H9 (cell line): ENCODE data around the gene MYH7. TPM values are rescaled to one million over a fixed set of nuclear protein-coding genes. Genes with fewer than 3 reads are reported as not detected.
"Not testable (repeated sequence)": the region's sequence is repeated elsewhere in the genome, so short reads cannot be mapped to it uniquely, and the experiment has no call there.

Experiments
- DNase-seq: peaks from one replicate; pipeline ENCODE4 v3.0.0-alpha.2; 2017
- H2AFZ ChIP-seq: one replicate; pipeline ENCODE4 v1.6.1; 2013; ENCODE audit warnings: mild to moderate bottlenecking, low read length, control low read depth, moderate library complexity
- H2AK5ac ChIP-seq: 2 replicates; pipeline ENCODE4 v1.6.1; 2013; ENCODE audit warnings: low read length, control low read depth, mixed read lengths; ENCODE audit not compliant: insufficient read length
- H2BK120ac ChIP-seq: one replicate; pipeline ENCODE4 v1.6.1; 2013; ENCODE audit warnings: low read depth, mild to moderate bottlenecking, low read length, control low read depth, inconsistent platforms; ENCODE audit not compliant: poor library complexity, severe bottlenecking
- H2BK12ac ChIP-seq: 2 replicates; pipeline ENCODE4 v1.6.1; 2013; ENCODE audit warnings: low read length, control low read depth, mixed read lengths, low read depth; ENCODE audit not compliant: insufficient read length
- H2BK15ac ChIP-seq: 2 replicates; pipeline ENCODE4 v1.6.1; 2013; ENCODE audit warnings: low read depth, low read length, control low read depth
- H2BK20ac ChIP-seq: one replicate; pipeline ENCODE4 v1.6.1; 2013; ENCODE audit warnings: low read depth, mild to moderate bottlenecking, low read length, control low read depth, inconsistent platforms; ENCODE audit not compliant: poor library complexity, severe bottlenecking
- H2BK5ac ChIP-seq: 2 replicates; pipeline ENCODE4 v1.6.1; 2013; ENCODE audit warnings: low read length, control low read depth, mixed read lengths; ENCODE audit not compliant: insufficient read length
- H3K14ac ChIP-seq: 2 replicates; pipeline ENCODE4 v1.6.1; 2013; ENCODE audit warnings: low read length, control low read depth; ENCODE audit not compliant: insufficient read depth
- H3K18ac ChIP-seq: 2 replicates; pipeline ENCODE4 v1.6.1; 2013; ENCODE audit warnings: low read depth, mild to moderate bottlenecking, mixed read lengths, low read length, control low read depth; ENCODE audit not compliant: insufficient read length
- H3K23ac ChIP-seq: 2 replicates; pipeline ENCODE4 v1.6.1; 2013; ENCODE audit warnings: low read length, control low read depth, mixed read lengths, low read depth; ENCODE audit not compliant: insufficient read length
- H3K23me2 ChIP-seq: 2 replicates; pipeline ENCODE4 v1.6.1; 2013; ENCODE audit warnings: low read depth, mild to moderate bottlenecking, mixed read lengths, low read length, control low read depth; ENCODE audit not compliant: insufficient read length, poor library complexity, severe bottlenecking
- H3K27ac ChIP-seq: 2 replicates; pipeline ENCODE4 v1.5.1; 2013; ENCODE audit warnings: low read length, control low read depth, mixed read lengths, low read depth; ENCODE audit not compliant: insufficient read length
- H3K27me3 ChIP-seq: 2 replicates; pipeline ENCODE4 v1.6.1; 2013; ENCODE audit warnings: low read length, control low read depth, inconsistent platforms; ENCODE audit not compliant: insufficient read depth
- H3K4ac ChIP-seq: 2 replicates; pipeline ENCODE4 v1.6.1; 2013; ENCODE audit warnings: low read depth, mild to moderate bottlenecking, control low read depth, inconsistent platforms, low read length, moderate library complexity
- H3K4me1 ChIP-seq: 2 replicates; pipeline ENCODE4 v1.6.1; 2013; ENCODE audit warnings: low read length, control low read depth, inconsistent platforms; ENCODE audit not compliant: insufficient read depth
- H3K4me2 ChIP-seq: 2 replicates; pipeline ENCODE4 v1.6.1; 2013; ENCODE audit warnings: low read length, control low read depth, mixed read lengths; ENCODE audit not compliant: insufficient read length, insufficient read depth
- H3K56ac ChIP-seq: 2 replicates; pipeline ENCODE4 v1.6.1; 2013; ENCODE audit warnings: low read depth, mild to moderate bottlenecking, mixed read lengths, low read length, control low read depth; ENCODE audit not compliant: insufficient read length
- H3K79me1 ChIP-seq: 2 replicates; pipeline ENCODE4 v1.6.1; 2013; ENCODE audit warnings: low read depth, mild to moderate bottlenecking, moderate library complexity, low read length, control low read depth, inconsistent platforms; ENCODE audit not compliant: insufficient read depth, poor library complexity, severe bottlenecking
- H3K79me2 ChIP-seq: 2 replicates; pipeline ENCODE4 v1.6.1; 2013; ENCODE audit warnings: low read length, control low read depth, inconsistent platforms; ENCODE audit not compliant: insufficient read depth
- H3K9ac ChIP-seq: 2 replicates; pipeline ENCODE4 v1.6.1; 2013; ENCODE audit warnings: low read length, control low read depth, mixed read lengths; ENCODE audit not compliant: insufficient read length; ENCODE audit errors: extremely low read depth
- H3K9me3 ChIP-seq: one replicate; pipeline ENCODE4 v1.6.1; 2013; ENCODE audit warnings: low read depth, low read length, inconsistent platforms; ENCODE audit not compliant: control insufficient read depth
- H3T11ph ChIP-seq: one replicate; pipeline ENCODE4 v1.6.1; 2013; ENCODE audit warnings: mild to moderate bottlenecking, low read length, control low read depth, inconsistent platforms
- H4K20me1 ChIP-seq: one replicate; pipeline ENCODE4 v1.6.1; 2013; ENCODE audit not compliant: control insufficient read depth, insufficient read length, insufficient read depth
- H4K5ac ChIP-seq: 2 replicates; pipeline ENCODE4 v1.6.1; 2013; ENCODE audit warnings: low read depth, mild to moderate bottlenecking, mixed read lengths, low read length, control low read depth; ENCODE audit not compliant: insufficient read length
- H4K8ac ChIP-seq: replicated peaks from 2 replicates; pipeline ENCODE4 v1.6.1; 2013; ENCODE audit warnings: low read length, control low read depth, mixed read lengths, low read depth; ENCODE audit not compliant: insufficient read length
- H4K91ac ChIP-seq: 2 replicates; pipeline ENCODE4 v1.6.1; 2013; ENCODE audit warnings: low read depth, mild to moderate bottlenecking, moderate library complexity, mixed read lengths, low read length, control low read depth; ENCODE audit not compliant: insufficient read length
- H3K27ac Mint-ChIP-seq, 3 experiments: 2 replicates in 2 of 3; 3 replicates in 1 of 3; pipeline ENCODE4 v1.8.0; 2020 to 2021; ENCODE audit warnings: mixed read lengths in 3 of 3, mild to moderate bottlenecking in 1 of 3, moderate library complexity in 1 of 3
- H3K27me3 Mint-ChIP-seq: 2 replicates; pipeline ENCODE4 v1.8.0; 2021; ENCODE audit warnings: low read depth, mild to moderate bottlenecking, moderate library complexity, mixed read lengths
- H3K36me3 Mint-ChIP-seq, 3 experiments: 2 replicates in 2 of 3; 3 replicates in 1 of 3; pipeline ENCODE4 v1.8.0; 2020 to 2021; ENCODE audit warnings: low read depth in 3 of 3, mixed read lengths in 3 of 3; ENCODE audit not compliant: insufficient read depth in 1 of 3
- H3K4me1 Mint-ChIP-seq, 2 experiments: 2 replicates each; pipeline ENCODE4 v1.8.0; 2020; ENCODE audit warnings: mixed read lengths in 2 of 2
- H3K4me3 Mint-ChIP-seq, 2 experiments: 2 replicates in 1 of 2; 3 replicates in 1 of 2; pipeline ENCODE4 v1.8.0; 2020 to 2021; ENCODE audit warnings: mild to moderate bottlenecking in 2 of 2, mixed read lengths in 2 of 2, moderate library complexity in 1 of 2
- H3K9me3 Mint-ChIP-seq, 2 experiments: 2 replicates in 1 of 2; 3 replicates in 1 of 2; pipeline ENCODE4 v1.8.0; 2020; ENCODE audit warnings: mild to moderate bottlenecking in 2 of 2, mixed read lengths in 2 of 2, moderate library complexity in 1 of 2
- WGBS: extraction: QIAGEN DNeasy Blood & Tissue Kit; methylation state at CpG from one replicate; pipeline ENCODE4 v1.1.7; 2013; ENCODE audit warnings: missing lambda C conversion rate, low lambda C conversion rate, mixed read lengths; ENCODE audit not compliant: insufficient read length; ENCODE audit errors: extremely low coverage; 5-methylcytosine and 5-hydroxymethylcytosine counted together
- total RNA-seq: library from RNA; stranded (reverse); gene quantifications from 2 replicates; pipeline ENCODE4 v1.2.1, GENCODE V29; 2021
- TF ChIP-seq, protein P1 (sequence below): fragments of 200-600 bp; sonication (generic); conservative IDR thresholded peaks from 3 replicates; pipeline ENCODE4 v1.8.0; 2021; ENCODE audit warnings: antibody characterized with exemption, mild to moderate bottlenecking

Gene MYH7
- total RNA-seq, 1 experiment from 2014 or later, result not detected

GRCh38 chr14:23401291-23401690 is 34.2 kb downstream of the MYH7 start:
- Histone ChIP-seq H3K79me1 (no peaks in the 10 kb centered on the region), H3K23me2 (no peaks in the 10 kb centered on the region), H2BK12ac (no peak overlapping the region), H3K27ac (no peak overlapping the region), H2AFZ (no peak overlapping the region), H2BK5ac (no peak overlapping the region), H3K18ac (no peak overlapping the region), H2AK5ac (no peak overlapping the region), H3K27me3 (no peaks in the 10 kb centered on the region), H4K20me1 (no peaks in the 10 kb centered on the region), H4K8ac (no peak overlapping the region), H3K4ac (no peak overlapping the region), H3K14ac (no peak overlapping the region), H4K91ac (no peak overlapping the region), H3K9ac (no peak overlapping the region), H2BK120ac (no peak overlapping the region), H3K23ac (no peak overlapping the region), H3K4me2 (no peak overlapping the region), H2BK15ac (no peak overlapping the region), H3K4me1 (no peaks in the 10 kb centered on the region), H2BK20ac (no peak overlapping the region), H3K79me2 (no peaks in the 10 kb centered on the region), H3K56ac (no peak overlapping the region), H3K9me3 (no peaks in the 10 kb centered on the region), H3T11ph (no peak overlapping the region), H4K5ac (no peak overlapping the region)
- TF ChIP-seq, protein P1, sequence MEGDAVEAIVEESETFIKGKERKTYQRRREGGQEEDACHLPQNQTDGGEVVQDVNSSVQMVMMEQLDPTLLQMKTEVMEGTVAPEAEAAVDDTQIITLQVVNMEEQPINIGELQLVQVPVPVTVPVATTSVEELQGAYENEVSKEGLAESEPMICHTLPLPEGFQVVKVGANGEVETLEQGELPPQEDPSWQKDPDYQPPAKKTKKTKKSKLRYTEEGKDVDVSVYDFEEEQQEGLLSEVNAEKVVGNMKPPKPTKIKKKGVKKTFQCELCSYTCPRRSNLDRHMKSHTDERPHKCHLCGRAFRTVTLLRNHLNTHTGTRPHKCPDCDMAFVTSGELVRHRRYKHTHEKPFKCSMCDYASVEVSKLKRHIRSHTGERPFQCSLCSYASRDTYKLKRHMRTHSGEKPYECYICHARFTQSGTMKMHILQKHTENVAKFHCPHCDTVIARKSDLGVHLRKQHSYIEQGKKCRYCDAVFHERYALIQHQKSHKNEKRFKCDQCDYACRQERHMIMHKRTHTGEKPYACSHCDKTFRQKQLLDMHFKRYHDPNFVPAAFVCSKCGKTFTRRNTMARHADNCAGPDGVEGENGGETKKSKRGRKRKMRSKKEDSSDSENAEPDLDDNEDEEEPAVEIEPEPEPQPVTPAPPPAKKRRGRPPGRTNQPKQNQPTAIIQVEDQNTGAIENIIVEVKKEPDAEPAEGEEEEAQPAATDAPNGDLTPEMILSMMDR, result no peak
- Mint-ChIP-seq H3K27ac (no peak overlapping the region), H3K27me3 (peaks cover 50% of the 10 kb centered on the region), H3K9me3 (no peaks in the 10 kb centered on the region; a peak in 1 of 5 replicates), H3K36me3 (no peaks in the 10 kb centered on the region), H3K4me3 (no peak overlapping the region), H3K4me1 (peaks cover 6 to 13% of the 10 kb centered on the region in 2 experiments)
- no peak for DNase-seq
- WGBS, result no CpG with 5 or more reads among the region's 4 CpGs

- not testable (repeated sequence) for H3K14ac ChIP-seq, H3K79me1 ChIP-seq, H3K23ac ChIP-seq, H3K36me3 Mint-ChIP-seq, H3K27ac ChIP-seq, H3T11ph ChIP-seq, H3K9me3 ChIP-seq, H2BK20ac ChIP-seq, H3K18ac ChIP-seq, H3K56ac ChIP-seq, H4K91ac ChIP-seq, H3K4ac ChIP-seq, H3K27me3 ChIP-seq, H3K4me1 ChIP-seq, DNase-seq, H3K23me2 ChIP-seq, H2AFZ ChIP-seq, H2BK12ac ChIP-seq, H3K4me3 Mint-ChIP-seq, H3K4me1 Mint-ChIP-seq, H4K5ac ChIP-seq, H4K8ac ChIP-seq, H4K20me1 ChIP-seq, H3K4me2 ChIP-seq, H2BK120ac ChIP-seq, H3K79me2 ChIP-seq, H3K9ac ChIP-seq, H2BK5ac ChIP-seq, H2BK15ac ChIP-seq, H3K27ac Mint-ChIP-seq, H2AK5ac ChIP-seq, H3K9me3 Mint-ChIP-seq
- peaks cover 43% of the 10 kb centered on the region for H3K27me3 Mint-ChIP-seq
- no CpG with 5 or more reads among the region's 16 CpGs for WGBS
These were observed 34.8 kb downstream of the MYH7 start for GRCh38 chr14:23400496-23401149.
